CD4-positive, alpha-beta T cell treated with Interleukin-4 for 4 hours (primary cell): ENCODE results near the gene CDH20.

Source experiments
- DNase-seq: peaks from one replicate; pipeline ENCODE4 v3.0.0-alpha.2; 2020

The CDH20 gene

DNA sequence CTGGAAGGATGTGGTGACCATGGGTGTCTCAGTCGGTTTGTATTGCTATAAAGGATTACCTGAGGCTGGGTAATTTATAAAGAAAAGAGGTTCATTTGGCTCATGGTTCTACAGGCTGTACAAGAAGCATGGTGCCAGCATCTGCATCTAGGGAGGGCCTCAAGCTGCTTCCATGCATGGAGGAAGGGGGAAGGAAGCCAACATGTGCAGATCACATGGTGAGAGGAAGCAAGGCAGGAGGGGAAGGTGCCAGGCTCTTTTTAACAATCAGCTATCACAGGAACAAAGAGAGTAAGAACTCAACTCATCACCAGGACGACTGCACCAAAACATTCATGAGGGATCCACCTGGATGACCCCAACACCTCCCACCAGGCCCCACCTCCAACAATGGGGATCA, 209.4 kb downstream of the CDH20 start:
- DNase-seq, result no peak

DNA sequence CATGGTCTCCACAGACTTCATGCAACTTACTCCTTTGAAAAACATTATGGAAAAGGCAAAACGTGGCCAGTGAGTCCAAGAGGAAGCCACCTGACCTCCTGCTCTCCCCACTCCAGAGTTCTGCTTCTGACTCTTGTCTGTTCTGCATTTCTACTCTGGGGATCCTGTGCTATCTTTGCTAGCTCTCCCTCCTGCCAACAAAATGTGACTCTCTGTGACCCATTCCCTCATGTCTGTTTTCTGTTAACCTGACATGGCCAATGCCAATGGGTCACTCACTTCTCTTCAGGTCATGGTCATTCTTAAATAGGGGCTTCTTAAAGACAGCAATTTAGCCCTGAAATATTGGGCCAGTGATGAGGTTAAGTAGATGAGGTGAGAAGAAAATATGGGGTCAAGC, 210.3 kb downstream of the CDH20 start:
- DNase-seq, result no peak

DNA sequence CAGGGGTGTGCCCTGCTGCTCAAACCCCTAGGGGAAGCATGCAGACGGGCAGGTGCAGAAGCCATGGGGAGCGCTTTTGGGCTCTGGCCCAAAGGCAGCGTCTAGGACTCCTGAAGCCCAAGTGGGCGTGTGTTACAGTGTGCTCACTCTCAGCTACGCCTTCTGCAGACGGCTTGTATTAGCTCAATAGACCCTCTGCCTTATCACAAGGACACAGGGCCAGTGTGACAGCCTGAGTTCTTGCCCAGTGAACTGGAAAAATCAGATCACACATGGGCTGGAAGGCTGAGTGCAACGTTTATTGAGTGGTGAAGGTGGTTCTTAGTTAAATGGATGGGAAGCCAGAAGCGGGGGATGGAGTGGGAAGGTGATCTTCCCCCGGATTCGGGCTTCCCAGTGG, 210.9 kb downstream of the CDH20 start:
- DNase-seq, result no peak

DNA sequence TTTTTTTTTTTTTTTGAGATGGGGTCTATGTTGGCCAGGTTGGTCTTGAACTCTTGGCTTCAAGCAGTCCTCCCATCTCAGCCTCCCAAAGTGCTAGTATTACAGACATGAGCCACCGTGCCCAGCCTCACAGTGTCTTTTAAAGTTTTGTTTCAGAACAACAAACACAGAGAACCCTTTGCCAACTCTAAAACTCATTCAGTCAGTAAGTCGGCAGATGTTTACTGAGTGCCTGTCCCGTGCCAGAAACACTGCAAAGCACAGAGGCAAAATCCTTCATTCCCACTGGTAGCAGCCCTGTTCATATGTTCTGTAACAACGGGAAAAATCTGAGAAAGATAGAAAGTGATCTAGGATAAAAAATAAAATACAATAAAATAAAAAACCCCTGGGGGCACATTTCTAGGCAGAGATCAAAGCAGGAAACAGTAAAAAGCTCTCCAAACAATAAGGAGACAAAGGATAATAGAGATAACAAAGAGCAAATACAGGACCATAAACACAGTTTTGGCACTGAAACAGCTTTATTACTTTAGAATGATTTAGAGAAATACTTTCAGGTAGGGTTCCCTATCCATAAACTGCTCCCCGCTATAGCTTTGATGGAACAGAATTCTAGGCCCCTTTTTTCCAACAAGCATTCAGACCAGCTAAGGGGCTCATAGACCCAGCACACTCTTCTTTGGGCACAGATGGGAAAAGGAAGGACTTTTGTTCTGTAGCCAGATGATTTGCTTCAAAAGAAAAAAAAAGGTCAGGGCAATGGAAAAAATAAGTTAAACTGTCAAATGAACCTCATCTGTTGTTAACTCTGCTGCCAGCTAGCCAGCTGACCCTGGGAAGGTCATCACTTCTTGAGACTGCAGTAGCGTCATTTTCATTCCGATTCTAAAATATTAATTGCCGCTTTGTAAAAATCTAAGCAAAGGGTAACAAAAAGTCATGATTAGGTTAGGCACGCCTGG, 212.3 kb downstream of the CDH20 start:
- no peak for DNase-seq

DNA sequence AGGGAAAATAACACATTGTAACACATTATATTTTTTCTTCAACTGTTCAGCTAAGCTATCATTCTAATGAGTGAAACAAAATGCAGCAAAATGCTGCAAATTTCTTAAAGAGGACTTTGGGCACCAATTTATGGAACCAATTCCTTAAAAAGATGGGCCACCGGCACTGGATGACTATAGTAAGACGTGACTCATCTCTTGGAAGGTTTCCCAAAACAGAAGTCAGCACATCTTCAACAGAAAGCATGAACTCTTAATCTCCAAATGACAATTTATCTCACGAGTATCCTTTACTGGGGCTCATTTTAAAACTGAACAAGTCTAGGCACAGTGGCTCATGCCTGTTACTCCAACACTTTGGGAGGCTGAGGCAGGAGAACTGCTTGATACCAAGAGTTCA, 213.4 kb downstream of the CDH20 start:
- no peak for DNase-seq

DNA sequence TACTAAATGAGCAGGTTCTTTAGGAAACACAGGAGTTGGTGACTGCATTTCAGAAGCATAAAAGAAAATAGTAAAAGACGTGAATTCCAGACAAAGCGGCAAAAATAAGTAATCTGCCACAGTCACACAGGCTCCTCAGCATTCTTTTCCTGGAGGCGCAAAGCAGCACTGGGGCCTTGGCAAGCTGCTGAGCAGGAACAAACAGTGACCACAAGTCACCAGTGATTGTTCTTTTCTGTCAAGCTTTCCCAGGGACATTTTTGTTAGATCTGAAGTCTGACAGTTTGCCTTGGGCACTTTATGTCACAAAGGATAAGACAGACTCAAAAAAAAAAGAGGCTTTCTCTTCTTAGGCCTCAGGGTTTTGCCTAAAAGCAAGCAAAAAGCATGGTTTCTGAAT, 216.2 kb downstream of the CDH20 start:
- no peak for DNase-seq

DNA sequence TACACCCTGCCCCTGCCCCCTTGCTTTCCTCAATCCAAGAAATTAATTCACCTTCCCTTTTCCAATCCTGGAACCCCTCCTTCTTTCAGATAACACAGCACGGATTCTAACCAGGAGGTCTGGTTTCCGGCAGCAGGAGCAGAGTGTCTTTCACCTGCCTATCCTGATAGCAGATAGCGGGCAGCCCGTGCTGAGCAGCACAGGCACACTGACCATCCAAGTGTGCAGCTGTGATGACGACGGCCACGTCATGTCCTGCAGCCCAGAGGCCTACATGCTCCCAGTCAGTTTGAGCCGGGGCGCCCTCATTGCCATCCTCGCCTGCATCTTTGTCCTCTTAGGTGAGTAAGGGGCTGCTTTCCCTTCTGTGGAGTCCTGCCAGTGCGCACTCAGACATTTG, 216.7 kb downstream of the CDH20 start:
- DNase-seq, result no peak

DNA sequence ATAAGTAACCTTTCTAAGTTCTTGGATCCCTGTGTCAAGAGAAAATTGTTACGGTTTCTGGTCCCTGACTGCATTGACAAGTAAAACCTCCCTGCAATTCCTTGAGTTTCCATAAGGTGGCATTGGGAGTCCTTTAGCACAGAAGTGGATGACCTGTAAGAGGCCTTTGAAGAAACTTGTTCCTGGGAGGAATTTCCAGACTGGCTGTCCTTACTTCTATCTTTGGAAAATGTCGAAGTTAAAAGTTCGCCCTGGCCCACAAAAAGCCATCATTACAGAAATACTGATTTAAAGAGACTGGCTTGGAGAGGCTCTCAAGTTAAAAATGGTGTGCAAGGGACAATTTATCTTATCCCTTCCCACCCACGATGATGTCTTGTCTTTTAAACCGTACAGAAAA, 218.4 kb downstream of the CDH20 start:
- peak; percentile 40 for DNase-seq

DNA sequence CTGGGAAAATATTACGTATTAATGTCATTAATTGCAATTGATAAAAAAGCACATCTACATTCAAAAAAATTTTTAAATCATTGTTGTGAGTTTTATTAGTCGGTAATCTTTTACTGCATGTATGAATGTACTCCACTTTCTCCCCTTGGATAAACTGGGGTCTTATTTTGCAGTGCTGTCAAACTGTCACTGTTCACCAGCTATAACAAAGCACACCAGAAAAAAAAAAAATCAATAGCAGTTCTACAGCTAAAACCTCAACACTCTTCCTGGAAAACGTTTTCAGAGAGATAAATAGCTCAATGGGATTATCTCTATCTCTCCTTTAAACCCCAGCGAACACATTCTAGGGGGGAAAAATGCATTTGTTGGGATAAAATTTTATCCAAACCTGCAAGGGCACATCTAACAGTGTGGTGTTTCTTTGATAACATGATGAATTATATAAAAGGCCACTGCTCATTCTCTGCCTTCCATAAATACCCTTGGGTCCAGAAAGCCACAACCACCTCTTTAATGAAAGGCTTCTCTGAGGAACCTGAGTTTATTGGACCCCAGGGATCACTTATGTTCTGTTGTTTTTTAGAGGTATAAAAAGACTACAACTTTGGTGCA, 219.9 kb downstream of the CDH20 start:
- no peak for DNase-seq

DNA sequence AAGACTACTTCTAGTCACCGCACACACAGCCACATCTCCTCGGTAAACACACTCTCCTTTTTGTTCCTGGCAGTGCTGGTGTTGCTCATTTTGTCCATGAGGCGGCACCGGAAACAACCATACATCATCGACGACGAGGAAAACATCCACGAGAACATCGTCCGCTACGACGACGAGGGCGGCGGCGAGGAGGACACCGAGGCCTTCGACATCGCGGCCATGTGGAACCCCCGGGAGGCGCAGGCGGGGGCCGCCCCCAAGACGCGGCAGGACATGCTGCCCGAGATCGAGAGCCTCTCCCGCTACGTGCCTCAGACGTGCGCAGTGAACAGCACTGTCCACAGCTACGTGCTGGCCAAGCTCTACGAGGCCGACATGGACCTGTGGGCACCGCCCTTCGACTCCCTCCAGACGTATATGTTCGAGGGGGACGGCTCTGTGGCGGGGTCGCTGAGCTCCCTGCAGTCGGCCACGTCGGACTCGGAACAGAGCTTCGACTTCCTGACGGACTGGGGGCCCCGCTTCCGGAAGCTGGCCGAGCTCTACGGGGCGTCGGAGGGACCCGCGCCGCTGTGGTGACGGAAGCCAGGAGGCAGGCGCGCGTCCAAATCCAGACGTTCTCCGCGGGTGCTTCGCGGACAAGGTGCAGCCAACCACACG, 221.0 kb downstream of the CDH20 start:
- peak; percentile 17 for DNase-seq

DNA sequence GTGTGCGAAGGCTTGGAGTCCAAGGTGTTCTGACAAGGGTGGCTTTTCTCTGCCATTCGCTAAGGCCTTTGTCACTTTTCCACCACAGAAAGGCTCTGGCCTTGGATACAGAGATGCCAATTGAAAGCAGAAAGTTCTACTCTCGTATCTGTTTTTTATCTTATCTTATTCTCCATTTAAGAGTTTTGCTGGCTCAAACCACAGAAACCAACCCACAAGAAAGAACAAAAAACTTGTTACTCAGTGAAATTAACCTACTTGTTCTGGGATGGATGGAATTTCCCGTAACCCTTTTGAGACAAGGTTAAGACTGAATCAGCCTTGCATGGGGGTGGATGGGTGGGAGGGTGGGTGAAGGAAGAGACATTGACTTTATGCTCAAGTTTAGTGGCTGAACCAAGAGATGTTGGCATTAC, 221.7 kb downstream of the CDH20 start:
- DNase-seq, result no peak

DNA sequence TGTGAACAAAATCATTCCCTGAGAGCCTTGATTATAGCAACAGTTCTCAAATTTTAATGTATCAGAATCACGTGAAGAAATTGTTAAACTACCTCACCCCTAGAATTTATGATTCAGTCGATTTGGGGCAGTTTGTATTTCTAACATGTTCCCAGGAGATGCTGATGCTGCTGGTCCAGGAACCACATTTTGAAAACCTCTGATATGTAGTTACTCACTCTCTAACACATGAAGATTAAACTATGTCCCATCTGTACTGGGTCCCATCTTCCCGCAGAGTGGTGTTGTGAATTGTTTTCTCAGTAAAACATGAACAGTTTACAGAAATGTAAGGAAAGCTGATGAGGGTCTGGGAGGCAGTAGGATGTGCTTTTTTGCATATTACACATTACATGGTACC, 223.1 kb downstream of the CDH20 start:
- DNase-seq, result no peak

DNA sequence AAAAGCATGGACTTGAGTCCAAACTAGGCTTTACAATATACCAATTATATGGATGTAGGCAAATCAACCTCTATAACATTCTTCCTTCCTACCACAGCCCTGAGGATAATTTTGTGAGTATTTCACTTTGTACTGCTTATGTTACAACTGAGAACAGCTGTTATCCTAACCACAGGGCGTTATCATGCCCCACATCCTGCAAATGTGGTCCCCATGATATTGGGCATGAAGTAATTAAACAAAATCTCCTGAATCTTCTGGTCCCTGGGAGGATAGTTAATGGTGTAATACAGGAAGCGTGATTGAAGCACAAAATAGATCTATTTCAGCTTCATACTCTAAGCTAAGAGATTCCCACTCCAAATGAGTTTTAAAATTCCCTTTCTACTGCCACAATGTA, 223.6 kb downstream of the CDH20 start:
- no peak for DNase-seq

DNA sequence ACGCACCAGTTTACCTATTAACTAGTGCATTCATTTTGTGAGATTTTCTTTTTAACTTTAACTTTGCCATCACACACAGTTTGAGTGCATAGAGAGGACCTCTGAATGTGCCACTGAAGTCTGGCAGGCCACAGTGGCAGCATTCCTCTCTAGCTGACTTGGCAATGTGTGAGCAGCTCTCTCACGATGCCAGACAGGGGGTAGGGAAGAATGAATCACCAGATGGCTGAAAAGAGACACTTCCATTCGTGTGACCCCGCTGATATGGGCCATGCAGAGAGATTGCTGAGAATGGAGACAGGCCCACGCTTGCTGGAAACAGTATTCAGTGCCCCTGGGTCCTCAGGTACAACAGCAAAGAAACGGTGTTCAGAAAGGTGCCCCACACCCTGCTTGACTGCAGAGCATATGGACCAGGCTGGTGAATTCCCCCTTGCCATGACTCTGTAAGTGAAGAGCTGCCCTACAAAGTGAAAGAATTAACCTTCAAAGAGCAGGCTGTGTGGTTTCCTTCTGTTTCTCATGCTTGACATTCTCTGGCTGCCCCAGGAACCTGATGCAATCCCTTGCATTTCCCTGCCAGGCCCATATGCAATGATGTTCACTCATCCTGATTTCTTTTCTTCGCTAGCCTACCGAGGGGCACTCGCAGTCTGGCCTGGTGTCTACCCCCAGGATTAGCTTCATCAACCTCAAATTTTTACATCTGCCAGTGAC, 236.1 kb downstream of the CDH20 start:
- no peak for DNase-seq

DNA sequence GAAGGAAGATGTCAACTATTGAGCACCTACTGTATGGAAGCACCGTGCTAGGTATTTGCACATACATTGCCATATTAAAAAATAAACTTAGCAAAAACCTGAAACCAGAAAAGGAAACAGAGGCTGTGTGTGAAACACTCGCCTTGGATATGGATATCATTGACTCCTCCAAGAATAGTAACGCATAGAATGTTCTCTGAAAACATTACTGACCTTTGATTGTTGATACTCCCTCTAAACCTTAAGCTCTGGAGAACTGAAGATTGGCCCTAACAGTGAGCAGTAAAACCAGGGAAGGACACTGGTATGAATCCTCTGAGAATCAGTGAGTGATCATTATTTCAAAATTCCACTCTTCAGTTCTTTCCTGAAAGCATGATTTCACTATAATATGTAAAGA, 236.8 kb downstream of the CDH20 start:
- no peak for DNase-seq

DNA sequence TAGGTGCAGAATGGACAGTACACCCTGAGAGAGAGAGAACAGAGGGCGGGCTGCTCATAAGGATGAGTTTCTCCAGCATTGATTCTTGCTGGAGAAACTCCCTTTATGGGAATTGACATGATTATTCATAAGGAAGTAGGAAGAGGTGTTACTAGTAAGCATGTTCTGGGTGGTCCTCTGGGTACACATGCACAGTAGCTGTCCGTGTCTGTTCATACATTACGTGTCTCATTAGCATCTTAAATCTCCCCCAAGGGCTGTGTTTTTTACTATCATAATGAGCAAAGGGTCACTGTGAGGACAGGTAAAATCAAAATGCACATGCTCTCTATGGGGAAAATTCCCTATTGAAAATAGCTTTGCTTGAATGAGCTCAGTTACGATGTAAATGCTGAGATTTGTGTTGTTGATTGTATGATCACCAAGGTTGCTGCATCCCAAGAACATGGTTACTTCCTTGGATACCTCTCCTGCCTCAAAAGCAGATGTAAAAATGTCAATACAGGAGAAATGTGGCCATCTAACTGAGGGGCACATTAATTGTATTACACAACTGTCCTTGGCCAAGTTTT, 238.9 kb downstream of the CDH20 start:
- no peak for DNase-seq

DNA sequence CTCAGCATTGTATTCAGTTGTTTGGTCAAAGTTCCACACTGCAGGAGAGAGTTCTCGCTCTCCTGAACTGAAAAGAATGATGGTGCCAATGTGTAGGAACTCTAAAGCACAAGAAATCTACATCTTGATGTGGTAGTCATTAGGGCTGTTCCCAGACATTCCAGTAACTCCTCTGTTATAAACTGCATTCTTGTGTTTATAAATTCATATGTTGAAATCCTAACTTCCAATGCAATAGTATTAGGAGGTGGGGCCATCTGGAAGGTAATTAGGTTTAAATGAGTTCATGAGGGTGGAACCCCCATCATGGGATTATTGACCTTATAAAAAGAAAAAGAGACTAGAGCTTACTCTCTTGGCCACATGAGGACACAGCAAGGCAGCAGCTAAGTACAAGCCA, 239.6 kb downstream of the CDH20 start:
- no peak for DNase-seq

DNA sequence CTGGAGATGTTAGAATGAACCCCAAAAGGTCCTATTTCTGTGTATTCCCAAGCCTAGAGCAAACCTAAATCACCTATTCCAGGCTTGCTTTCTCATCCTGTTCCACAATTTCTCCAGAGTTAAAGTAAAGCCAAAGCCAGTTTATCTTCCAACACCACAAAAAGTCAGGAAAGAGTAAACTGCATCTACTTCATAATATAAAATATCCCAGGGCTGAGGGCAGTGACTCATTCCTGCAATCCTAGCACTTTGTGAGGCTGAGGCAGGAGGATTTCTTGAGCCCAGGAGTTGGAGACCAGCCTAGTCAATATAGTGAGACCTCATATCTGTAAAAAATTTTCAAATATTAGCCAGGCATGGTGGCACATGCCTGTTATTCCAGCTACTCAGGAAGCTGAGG, 241.4 kb downstream of the CDH20 start:
- no peak for DNase-seq

DNA sequence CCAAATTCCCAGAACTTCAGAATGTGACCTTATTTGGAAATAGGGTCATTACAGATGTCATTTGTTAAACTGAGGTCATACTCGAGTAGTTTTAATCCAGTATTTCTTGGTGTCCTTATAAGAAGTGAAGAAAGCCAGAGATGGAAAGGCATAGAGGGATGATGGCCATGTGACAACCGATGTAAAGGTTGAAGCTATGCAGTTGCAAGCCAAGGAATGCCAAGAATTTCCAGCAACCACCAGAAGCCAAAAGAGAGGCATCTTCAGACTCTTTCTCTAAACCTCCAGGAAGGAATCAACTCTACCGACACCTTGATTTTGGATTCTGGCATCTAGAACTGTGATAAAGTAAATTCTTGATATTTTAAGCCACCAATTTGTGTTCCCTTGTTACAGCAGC, 242.2 kb downstream of the CDH20 start:
- DNase-seq, result no peak

DNA sequence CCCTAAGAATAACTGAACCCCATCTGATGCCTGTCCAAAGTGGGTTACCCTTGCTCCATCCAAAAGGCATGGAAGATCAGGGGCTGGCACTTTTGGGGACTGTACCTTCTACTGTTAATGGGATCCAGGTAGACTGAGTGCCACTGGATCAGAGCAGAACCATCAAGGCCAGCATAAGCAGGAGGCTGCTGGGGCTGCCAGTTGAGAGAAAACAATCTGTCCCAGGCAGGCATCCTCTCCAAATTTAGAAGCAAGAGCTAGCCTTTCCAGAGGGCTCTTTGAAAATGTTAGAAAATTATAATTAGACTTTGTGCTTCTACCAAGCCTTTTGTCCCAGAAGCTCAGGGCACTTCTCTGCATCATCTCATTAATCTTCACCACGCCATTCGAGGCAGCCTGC, 245.6 kb downstream of the CDH20 start:
- no peak for DNase-seq

DNA sequence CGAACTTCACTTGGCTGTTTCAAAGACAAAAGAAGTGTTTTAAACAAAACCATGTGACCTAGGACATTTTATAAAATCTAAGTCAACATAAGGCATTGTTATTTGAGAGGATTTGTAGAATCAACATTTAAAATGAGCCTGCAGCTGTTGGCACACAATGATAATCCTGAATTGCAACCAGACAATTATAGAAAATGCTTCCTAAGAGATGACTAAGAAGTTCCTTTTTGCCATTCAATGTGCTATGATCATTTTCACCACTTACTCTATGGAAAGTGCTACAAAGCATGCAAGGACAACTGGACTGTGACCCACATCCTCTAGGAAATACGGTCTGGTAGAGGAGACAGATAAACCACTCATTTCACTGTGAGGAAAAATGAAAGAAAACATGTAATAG, 246.4 kb downstream of the CDH20 start:
- no peak for DNase-seq

DNA sequence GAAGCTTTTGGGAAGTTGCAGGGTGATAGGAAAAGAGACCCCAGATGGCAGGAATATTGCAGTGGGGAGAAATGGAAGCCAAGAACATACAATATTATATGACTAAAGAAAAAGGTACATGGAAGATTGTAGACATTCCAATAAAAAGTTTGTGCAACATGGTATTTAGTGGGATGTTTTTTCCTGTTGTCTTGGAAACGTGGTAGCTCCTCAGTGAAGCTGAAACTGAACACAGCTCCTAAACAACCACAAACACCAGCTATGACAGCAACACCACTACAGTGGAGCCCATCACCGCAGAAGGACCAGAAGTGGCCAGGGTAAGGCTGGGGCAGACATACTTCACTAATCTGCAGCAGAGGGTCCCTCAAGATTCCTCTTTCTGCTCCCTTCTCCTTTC, 246.8 kb downstream of the CDH20 start:
- DNase-seq, result no peak
